Activated T-cell treated with anti-CD3 and anti-CD28 coated beads for 4 hours (primary cell): ENCODE results near the gene NPTX1.
"Not testable (repeated sequence)": the region's sequence is repeated elsewhere in the genome, so short reads cannot be mapped to it uniquely, and the experiment has no call there.

Experiments used
- DNase-seq: peaks from one replicate; pipeline ENCODE4 v3.0.0-alpha.2; 2020

Gene NPTX1

DNA sequence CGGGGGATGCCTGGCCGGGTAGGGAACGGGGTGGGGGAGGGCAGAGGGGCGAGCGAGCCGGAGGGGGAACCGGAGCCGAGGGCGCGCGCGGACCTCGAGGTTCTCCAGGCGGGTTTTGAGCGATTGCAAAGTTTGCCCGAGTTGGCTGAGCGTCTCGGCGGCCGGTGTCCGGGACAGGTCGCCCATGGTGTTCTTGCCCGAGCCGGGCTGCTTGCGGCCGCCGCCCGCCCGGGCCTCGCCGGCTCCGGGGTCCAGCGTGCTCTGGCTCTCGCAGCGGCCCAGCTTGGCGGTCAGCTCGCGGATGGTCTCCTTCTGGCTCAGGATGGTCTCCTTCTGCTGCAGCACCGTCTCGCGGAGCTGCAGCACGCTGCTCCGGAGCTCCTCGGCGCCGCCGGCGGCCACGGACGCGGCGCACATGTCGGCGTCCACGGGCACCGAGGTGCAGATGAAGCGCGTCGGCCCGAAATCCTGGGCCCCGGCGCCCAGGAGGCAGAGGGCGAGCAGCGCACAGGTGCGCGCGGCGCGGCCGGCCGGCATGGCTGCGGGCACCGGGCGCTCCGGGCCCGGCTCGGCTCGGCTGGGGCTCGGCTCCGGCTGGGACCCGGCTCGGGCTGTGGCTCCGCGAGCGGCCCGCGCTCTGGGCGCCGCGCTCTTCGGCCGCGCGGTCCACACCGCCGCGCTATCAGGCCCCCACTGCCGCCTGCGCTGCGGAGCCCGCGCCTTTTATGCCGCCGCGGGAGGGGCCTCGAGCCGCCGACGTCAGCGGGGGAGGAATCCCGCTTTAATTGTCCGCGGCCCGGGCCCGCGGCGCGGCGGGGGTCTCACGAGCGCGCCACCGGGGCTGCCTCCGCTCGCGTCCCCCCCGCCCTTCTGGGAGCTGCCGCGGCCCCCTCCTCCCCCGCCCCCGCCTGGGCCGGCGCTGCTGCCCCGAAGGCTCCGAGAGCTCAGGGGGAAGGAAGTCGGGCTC lies at the start of gene NPTX1:
Gene NPTX1 (minus strand): TSS at position 698 of the 967 bp plus-strand sequence. CDS start 161 bp downstream, at position 537.
- no peak for DNase-seq

DNA sequence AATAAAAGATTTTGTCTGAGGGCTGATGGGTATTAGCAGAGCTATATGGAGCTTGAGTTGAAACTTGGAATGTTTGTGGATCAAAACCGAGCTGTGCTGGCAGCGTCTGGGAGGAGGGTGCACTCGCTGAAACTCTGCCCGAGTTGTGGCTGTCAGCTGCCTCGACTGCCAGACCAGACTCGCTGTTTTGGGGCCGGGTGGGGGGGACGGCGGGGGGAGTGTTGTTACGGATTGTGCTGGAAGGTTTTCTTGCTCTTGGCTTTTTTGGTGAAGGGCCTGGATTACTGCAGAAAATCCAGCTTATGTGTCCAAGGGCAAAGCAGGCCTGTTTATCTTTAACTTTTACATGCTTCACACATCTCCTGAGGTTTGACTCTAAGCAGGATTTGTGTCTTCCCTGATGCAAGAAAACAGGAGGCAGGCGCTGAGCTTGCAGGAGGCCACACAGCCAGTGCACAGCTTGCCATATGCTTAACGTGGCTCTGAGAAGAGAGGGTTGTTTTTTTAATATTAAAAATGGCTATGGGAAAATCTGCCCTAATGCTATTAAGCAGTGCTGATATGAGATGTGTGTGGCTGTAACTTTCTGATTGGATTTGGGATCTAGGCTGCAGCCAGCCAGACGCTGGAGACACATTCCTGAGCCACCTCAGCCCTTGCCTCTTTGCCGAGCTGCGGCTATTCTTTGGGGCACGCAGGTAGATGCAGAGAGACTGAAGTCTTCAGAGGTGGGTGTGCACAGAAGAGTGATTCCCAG lies 47.7 kb upstream of the NPTX1 start:
- DNase-seq: no peak

DNA sequence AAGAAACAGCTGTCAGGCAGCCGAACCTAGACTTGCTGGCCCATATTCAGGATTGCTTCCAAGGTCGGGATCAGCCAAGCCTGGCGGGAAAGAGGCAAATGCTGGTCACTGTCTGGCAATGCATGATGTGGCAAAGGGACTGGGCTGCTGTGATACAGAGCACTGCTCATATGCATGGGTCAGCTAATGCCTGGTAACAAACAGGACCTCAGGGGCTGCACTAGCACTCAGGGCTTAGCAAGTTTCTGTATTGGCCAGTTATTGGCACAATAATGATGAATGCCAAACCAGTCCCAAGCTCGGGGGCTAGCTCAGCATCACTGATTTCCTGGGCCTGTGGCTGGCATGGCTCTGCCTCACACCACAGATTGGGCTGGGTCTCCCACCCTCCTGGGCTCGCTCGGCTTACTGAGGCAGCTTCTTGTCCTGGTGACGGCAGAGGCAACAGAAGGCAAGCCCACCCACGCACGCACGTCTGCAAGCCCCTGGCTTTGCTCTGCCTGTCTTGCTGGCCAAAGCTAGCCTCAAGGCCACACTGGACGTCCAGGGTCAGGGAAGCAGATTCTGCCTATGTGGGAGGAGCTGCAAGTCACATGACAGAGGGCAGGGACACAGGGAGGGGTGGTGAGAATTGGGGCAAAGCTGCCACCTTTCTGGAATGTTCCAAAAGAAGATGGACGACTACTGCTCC lies 46.8 kb upstream of the NPTX1 start:
- DNase-seq: no peak

GRCh38 chr17:80520810-80521455 lies 44.5 kb upstream of the NPTX1 start:
- no peak for DNase-seq

DNA sequence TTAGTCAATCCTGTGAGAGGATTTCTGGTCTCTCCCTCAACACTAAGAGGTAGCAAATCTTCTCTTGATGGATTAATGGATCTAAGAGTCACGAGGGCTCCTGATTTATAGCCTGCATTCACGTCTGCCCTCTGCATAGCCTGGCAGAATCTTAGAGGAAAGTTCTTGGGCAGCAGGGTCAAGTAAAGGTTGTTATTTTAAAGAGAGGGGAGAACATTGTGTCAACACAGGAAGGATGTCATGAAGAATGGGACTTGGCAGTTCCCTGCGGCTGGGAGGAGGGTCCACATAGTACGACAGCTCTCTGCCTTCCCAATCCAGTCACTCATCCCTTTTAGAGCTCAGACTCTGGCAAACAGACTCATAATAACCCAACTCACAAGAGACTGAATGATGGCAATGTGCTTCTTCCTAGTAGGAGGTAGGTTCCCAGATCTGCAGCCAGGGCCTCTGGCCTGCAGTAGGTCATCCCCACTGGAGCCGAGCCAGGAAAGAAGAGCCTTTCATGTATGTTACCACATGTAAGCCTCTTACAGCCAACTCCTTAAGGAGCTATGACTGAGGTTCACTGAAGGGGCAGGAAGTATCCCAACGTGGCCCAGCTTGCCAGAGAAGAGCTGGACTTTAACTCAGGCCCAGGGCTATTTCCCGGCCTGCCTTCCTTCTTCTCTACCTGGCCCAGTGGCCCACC lies 42.8 kb upstream of the NPTX1 start:
- DNase-seq: no peak

DNA sequence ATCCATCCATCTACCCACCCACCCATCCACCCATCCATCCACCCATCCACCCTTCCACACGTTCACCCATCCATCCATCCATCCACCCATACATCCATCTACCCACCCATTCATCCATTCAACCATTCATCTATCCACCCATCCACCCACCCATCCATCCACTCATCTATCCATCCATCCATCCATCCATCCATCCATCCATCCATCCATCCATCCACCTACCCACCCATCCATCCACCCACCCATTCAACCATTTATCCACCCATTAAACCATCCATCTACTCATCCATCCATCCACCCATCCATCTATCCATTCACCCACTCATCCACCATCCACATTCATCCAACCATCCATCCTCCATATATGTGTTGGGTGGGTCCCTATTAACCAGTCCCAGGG lies 42.0 kb upstream of the NPTX1 start:
- DNase-seq: no peak

GRCh38 chr17:80517641-80518040 lies 41.2 kb upstream of the NPTX1 start:
- DNase-seq: no peak

DNA sequence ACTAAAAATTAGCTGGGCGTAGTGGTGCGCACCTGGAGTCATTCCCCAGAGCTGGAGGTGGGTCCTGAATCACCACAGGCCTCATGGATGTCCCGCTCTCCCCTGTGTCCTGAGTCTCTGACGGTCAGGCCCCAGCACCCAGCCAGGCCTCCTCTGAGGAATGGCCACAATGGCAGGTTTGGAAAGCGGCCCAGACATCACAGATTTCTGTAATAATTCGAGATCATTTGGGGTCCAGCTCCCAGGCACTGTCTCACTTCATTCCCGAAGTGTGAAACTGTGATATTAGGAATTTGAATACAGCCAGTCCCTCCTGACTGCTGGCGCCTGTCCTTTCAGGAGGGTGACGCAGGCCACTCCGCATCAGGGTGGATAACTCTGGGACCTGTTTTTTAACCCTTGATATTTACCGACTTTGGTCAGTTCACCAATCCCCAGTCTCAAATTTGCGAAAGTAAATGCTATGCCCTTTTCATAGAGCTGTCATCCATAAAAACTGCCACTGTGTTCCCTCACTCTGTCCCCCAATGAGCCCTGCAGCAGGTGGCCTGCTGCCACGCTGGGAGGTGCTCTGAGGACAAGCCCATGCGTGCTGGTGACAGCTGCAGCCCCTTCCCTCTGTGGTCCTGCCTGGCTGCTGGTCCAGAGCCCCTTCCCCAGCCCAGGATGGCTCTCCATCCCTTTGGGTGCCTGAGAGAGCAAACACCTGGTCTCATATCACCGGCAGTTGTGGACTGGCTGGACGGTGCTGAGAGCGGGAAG lies 39.9 kb upstream of the NPTX1 start:
- no peak for DNase-seq

DNA sequence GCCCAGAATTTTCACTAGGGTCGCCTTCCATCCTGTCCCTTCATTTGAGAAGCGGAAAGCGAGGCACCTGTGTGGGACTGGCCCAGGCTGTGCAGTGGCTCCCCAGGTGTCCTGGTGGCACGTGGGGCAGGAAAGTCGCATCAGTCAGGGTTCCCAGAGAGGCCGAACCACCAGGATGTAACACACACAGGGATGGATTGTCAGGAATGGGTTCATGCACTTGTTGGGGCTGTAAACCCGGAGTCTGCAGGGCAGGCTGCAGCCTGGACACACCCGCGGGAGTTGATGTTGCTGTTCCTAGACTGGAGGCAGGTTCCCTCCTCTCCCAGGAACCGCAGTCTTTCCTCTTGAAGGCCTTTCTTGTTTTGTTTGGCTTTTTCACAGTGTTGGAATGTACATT lies 37.5 kb upstream of the NPTX1 start:
- no peak for DNase-seq

GRCh38 chr17:80513201-80513600 lies 36.8 kb upstream of the NPTX1 start:
- no peak for DNase-seq

GRCh38 chr17:80512233-80512632 lies 35.8 kb upstream of the NPTX1 start:
- DNase-seq: no peak

DNA sequence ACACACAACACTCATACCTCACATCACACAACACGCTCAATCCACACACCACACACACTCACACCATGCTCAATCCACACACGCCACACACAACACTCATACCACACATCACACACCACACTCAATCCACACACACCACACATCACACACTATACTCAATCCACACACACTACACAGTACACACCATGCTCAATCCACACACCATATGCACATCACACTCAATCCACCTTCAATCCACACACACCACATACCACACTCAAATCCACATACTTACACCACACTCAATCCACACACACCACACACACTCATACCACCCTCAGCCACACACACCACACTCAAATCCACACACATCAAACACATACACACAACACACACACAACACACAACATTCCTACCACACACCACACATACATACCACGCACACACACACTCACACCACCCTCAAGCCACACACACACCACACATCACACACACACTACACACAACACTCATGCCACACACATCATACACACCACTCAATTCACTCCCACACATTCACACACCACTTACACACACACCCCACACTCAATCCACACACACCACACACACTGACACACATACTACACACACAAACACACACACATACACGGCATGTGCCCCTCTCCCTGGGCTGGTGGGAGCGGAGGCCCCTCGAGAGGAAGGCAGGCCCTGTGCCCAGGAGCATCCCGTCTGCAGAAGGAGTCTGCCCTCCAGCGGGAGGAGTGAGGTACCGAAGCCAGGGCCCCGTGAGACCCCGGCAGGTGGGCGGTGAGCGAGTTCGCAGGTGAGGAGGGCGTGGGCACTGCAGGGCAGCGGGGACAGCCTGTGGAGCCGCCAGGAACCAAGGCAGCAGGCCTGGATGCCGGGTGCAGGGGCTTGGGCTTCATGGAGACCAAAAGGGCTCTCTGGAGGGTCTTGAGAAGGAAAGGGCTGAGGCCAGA lies 35.1 kb upstream of the NPTX1 start:
- DNase-seq: no peak

DNA sequence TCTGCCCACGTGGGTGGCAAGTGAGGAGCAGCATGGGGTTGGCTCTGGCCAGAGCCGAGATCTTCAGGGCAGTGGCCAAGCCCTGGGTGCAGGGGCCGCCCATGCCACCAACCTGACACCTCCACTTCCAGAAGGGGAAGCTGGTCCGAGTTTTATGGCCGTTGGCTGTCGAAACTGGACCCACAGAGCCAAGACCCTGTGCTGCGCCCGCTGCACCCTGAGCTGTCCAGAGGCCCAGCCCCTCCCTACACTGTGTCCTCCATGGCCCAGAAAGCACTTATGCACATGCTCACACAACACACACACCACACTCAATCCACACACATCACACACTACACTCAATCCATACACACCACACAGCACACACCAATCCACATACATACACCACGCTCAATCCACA lies 34.4 kb upstream of the NPTX1 start:
- DNase-seq: no peak

DNA sequence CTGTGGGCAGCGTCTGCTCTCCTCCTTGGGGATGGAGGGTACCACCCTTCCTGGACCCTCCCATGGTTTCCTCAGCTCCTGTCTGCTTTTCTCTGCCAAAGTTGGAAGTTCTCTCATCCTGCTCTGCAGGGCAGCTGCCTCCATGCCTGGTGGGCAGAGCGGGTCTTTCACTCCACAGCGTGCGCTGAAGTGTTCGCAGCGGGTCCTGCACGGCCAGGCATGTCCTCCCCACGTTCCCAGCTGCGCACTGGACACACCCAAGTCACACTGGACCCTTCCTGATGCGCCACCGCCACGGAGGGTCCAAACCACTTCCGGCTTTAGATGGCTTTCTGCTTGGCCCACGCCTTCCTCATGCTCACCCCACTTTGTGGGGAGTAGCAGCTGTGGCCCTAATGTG lies 33.7 kb upstream of the NPTX1 start:
- DNase-seq: no peak

- DNase-seq: no peak
Measured at GRCh38 chr17:80509311-80509710, 32.9 kb upstream of the NPTX1 start.

DNA sequence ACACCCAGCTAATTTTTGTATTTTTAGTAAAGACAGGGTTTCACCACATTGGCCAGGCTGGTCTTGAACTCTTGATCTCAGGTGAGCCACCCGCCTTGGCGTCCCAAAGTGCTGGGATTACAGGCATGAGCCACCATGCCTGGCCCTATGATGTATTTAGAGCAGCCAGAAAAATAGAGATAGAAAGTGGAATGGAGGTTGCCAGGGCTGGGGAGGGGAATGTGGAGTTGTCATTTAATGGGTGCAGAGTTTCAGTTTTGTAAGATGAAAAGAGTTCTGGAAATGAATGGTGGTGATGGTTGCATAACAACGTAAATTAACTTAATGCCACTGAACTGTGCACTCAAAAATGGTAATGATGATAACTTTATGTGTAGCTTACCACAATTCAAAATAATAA lies 31.6 kb upstream of the NPTX1 start:
- DNase-seq: no peak

- not testable (repeated sequence) for DNase-seq
Measured at GRCh38 chr17:80507177-80507576, 30.8 kb upstream of the NPTX1 start.

DNA sequence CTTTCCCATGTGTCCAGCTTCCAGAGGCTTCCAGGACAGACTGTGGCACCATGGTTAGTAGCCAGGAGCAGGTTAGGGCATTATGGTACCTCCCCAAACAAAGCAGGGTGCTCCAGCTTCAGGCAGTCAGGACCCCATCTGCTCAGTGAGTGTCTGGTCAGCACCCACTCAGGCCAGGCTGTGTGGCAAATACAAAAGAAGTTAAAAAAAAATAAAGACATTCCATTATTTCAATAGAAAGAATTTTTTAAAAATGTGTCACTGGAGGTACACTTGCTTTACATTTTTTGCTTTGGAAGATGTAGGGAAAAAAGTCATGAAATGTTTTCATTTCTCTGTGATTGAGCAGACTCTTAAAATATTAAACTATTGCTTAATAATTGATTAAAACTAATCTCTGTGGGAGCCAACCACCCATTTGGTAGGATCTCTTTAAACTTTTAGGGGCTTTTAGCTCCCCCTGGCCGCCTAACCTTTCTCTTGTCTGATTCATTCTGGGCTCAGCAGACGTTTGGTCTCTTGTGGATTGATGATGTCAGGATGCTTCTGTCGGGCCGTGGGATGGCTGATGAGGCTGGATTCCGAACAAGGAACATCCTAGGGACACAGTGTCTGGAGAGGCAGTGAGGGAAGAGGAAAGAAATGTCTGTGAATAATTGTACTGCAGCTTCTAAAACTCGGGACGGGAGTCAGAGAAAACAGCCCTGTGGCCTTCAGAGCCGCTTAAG lies 28.4 kb upstream of the NPTX1 start:
- DNase-seq: no peak

GRCh38 chr17:80503921-80504320 lies 27.5 kb upstream of the NPTX1 start:
- no peak for DNase-seq

DNA sequence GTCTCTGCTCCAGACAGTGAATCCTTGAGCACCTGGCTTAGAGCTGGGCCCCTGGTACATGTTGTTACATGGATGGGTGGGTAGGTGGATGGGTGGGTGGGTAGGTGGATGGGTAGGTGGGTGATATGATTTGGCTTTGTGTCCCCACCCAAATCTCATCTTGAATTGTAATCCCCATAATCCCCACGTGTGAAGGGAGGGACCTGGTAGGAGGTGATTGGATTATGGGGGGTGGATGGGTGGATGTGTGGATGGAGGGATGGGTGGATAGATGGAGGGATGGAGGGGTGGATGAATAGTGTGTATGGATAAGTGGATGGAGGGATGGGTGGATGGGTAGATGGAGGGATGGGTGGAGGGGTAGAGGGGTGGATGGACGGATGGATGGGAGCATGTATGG lies 26.6 kb upstream of the NPTX1 start:
- no peak for DNase-seq
